HG03103 (cell line): ENCODE data around the gene FAM216A.
"Not testable (repeated sequence)": the region's sequence is repeated elsewhere in the genome, so short reads cannot be mapped to it uniquely, and the experiment has no call there.

Source experiments
- ATAC-seq: cut with Tn5 transposase; IDR thresholded peaks from one replicate; pipeline ENCODE4 v1.9.1; 2021; ENCODE audit warnings: low read depth; ENCODE audit not compliant: unreplicated experiment

Gene FAM216A

DNA sequence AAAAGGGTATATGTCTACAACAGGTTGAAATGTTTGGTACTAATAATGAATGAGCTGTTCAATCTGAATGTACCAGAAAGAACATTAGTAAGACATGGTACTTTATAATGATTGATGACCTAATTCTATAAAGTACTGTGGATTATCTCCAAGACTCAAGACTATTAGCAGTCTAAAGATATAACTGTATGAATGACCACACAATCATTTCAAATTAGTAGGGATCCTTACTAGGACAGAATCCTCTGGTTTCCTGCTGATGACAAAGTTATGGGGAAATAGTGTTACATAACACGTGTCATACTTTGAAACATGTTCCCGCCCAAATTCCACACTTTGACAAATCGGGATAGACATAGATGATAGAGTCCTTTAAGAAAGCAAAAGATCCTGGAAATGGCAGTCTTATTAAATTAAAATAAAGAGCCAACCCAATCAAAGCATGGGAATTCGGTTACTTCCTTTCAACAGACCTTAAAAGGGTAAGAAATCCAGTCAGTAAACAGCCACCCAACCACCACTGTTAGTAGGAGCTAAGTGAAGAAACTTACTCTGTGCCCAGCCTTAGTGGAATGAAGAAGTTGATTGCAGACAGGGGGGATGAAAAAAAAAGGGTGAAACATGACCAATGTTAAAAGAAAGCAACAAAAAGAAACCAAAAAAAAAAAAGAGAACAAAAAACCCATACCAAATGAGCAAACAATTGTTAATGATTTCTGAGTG is 30.5 kb downstream of the FAM216A start:
- ATAC-seq = no peak

DNA sequence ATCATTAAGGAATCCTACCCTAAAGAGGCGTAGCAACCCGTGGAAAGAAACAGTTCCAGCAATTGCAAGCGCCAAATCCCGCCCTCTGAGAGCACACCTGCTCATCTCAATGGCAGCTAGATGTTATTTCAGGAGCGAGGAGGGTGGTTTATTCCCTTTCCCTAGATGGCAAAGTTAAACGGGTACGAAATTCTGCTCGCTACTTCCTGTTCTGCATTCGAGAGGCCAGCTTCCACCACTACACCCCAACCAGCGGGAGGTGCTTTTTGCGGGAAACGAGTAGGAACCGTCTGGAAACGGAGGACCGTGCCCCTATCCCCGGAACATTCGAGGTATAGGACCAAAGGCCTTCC is 32.7 kb downstream of the FAM216A start:
- peak; percentile 7 for ATAC-seq

DNA sequence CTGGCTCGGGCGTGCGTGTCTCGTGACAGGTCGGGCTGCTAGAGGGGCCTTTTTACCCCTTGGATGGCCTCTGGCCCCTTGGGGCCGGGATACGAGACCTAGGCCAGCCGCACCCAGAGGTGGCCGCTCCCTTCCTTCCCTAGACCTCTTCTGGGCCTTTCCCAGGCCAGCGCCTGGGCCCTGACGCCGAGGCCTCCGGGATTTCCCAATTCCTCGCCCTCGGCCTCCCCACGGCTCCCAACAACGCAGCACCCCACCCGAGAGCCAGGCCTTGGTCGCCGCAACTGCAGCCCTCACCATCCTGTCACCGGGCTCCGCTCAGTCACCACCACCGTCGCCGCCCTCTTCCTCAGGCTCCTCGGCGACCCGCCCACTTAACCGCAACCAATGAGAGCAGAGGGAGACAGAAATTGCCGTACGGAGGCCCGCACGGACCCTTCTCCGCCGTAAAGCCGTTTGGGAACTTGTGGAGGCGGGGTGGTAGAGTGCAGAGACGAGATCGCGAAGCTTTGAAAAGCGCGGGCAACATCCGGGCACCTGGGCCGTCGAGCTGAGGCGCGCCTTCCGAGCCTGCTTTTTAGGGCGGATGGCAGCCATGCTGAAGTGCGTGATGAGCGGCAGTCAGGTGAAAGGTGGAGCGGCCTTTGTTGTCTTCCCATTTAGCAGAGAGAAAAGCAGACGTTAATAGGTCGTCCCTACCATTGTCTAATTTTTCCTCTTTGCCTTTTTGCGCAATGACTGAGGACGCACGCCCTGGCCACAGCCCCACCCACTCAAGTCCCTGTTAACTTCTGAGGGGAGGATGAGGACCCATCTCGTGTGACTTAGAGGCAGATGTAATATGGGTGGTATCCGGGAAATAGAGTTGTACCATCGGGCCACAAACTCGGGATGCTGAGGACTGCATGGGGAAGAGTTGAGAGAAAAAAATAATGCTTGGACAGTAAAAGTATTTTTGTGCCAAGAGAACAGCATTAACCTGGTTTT is 33.4 kb downstream of the FAM216A start, which contains the start of the genes RAD9B and VPS29:
TSS of gene RAD9B (plus strand) at position 580 of the 987 bp plus-strand sequence. CDS start at position 587, 7 bp downstream.
TSS of gene VPS29 (minus strand) at position 360 of the 987 bp plus-strand sequence. CDS start at position 300, 60 bp downstream.
- peak; percentile 92 for ATAC-seq

DNA sequence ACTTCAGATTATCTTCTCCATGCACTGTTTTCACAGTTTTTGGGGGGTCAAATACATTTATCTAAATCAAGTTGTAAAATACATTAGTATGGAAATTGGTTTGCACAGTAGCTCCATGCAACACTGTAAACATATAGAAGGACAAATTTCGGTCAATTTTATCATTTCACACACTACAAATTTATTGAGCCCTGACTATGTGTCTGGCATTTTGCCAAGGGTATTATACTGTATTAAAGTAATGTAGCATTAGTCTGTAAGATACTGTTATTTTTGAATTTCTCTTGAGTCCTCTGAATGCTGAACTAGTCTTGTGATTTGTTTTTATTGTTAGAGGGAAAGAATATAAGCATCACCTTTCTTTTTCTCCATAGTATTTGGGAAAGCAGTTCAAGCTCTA is 34.8 kb downstream of the FAM216A start:
- ATAC-seq = no peak

DNA sequence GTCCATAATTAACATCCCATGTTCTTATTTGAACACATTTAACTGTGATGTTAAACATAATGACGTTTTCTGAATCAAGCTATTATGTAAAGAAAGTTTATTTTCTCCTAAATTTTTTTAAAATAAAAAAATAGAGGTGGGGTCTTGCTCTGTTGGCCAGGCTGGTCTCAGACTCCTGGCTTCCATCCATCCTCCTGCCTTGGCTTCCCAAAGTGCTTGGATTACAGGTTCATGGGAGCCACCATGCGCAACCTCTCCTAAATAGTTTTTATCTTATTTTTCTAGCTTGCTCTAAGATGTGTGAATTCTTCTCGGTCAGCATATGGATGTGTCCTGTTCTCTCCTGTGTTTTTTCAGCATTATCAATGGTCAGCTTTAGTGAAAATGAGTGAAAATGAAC is 36.7 kb downstream of the FAM216A start:
- ATAC-seq = no peak

DNA sequence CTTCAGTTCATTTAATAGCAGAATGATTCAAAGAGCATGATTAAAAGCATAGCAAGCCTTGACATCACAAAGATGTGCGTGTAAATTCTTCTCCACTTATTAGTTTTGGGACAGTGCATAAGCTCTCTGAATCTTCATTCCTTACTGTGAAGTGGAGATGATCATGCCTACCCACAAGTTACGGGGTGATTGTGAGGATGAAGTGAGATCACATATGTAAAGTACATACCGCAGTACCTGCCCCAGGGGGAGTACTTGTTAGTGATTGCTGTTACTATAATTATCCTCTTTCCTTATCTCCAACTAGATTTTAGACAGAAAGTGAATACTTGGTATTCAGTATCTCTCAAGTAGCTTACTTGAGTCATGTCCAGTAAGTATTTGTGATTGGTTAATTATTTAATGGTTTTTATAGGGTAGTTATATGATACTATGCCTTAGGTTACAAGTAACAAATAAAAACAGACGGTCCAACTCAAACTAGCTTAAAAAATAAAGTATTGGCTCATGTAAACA is 39.5 kb downstream of the FAM216A start:
- ATAC-seq = no peak

DNA sequence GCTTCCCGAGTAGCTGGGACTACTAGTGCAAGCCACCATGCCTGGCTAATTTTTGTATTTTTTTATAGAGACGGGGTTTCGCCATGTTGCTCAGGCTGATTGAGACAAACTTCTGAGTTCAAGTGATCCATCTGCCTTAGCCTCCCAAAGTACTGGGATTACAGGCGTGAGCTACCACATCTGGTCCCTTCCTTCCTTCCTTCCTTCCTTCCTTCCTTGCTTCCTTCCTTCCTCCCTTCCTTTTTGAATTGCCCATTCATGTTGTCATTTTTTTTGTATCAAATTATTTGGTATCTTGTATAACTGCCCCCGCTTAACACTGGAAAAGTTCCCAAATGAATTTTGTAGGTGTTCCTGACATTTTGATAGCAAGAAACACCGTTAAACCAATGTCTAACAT is 45.2 kb downstream of the FAM216A start:
- no peak for ATAC-seq

DNA sequence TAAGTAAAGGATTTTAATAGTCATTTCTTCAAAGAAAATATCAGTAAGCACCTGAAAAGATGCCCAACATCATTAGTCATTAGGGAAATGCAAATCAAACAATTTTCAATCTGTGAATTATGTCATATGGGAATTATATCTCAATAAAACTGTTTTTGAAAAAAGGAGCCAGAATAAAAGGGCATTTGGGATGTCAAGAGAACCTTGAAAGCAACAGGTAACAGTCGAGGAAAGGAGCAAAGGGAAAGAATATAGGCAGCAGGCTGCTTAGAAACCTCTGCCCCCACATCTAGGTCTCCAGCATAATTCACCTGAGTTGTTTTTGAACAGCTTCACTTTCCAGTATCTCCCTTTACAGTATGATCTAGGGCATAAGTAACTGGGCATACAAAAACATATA is 45.7 kb downstream of the FAM216A start:
- ATAC-seq = no peak

DNA sequence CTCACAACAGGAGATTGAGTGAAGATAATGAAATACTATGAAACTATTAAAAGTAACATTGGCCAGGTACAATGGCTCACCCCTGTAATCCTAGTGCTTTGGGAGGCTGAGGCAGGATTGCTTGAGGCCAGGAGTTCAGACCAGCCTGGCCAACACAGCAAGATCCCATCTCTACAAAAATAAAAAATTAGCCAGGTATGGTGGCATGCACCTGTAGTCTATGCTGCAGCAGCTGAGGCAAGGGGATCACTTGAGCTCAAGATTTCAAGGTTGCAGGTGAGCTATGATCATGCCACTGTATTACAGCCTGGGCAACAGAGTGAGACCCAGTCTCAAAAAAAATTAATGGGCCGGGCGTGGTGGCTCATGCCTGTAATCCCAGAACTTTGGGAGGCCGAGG is 48.4 kb downstream of the FAM216A start:
- ATAC-seq = no peak

DNA sequence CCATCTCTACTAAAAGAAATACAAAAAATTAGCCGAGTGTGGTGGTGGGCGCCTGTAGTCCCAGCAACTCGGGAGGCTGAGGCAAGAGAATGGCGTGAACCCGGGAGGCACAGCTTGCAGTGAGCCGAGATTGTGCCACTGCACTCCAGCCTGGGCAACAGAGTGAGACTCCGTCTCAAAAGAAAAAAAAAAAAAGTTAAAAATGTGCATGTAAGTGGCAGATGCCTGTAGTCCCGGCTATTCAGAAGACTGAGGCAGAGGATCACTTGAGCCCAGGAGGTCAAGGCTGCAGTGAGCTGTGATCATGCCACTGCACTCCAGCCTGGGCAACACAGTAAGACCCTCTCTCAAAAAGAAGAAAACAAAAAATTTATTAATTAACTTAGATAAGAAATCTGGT is 49.4 kb downstream of the FAM216A start:
- not testable (repeated sequence) for ATAC-seq

DNA sequence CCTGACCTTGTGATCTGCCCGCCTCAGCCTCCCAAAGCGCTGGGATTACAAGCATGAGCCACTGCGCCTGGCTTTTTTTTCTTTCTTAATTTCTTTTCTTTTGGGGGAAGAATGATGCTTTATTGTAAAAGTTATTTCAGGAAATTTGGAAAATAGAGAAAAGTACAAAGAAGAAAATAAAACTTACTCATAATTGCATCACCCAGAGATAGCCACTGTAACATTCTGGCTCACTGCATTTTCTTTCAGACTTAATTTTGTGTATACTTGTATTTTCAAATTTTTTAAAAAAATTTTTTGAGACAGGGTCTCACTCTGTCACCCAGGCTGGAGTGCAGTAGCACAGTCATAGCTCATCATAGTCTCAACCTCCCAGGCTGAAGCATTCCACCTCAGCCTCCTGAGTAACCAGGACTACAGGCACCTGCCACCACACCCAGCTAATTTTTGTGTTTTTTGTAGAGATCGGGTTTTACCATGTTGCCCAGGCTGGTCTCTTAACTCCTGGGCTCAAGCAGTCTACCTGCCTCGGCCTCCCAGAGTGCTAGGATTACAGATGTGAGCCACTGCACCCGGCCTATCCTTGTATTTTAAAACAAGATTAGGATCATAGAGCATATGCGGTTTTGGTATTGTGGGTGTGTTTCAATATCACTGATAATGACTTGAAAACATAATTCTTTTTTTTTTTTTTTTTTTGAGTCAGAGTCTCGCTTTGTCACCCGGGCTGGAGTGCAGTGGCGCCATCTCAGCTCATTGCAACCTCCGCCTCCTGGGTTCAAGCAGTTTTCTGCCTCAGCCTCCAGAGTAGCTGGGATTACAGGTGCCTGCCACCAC is 52.4 kb downstream of the FAM216A start:
- not testable (repeated sequence) for ATAC-seq

DNA sequence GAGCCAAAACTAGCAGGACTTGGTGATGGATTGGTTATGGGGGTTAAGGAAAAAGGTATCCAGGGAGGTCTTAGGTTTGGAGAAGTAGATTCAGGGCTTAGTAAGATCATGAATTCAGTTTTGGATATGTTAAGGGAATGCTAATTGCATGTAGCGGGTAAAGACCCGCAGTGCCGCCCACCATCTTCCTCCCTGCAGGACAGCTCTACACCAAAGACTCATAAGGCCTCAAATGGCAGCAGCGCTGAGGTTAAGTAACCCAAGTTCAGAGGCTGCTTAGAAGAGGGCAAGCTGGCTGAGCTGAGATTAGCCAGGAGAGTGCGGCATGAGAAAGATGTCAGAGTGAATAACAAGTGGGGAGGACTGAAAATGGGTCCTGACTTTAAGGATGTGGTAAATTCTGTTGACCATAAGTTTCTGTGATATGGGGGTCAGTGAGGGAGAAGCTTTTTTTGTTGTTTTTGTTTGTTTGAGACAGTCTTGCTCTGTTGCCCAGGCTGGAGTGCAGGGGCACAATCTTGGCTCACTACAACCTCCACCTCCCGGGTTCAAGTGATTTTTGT is 59.7 kb downstream of the FAM216A start:
- no peak for ATAC-seq

DNA sequence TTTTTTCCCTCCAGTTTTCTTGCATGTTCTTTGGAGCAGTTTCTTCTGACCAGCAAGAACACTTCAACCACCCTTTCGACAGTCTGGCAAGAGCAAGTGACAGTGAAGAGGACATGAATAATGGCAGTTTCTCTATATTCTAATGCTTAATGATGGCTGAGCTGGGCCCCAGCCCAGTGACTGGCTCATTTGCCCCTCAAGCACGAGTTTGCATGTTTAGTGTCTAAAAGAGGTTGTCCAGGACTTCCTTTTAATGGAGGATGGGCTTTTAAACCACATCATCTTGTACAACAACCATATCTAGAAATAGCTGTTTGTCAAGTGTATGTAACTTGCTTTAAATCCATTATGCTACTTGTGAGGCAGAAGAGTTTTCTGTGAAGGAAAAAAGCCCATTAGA is 61.9 kb downstream of the FAM216A start:
- ATAC-seq = no peak

DNA sequence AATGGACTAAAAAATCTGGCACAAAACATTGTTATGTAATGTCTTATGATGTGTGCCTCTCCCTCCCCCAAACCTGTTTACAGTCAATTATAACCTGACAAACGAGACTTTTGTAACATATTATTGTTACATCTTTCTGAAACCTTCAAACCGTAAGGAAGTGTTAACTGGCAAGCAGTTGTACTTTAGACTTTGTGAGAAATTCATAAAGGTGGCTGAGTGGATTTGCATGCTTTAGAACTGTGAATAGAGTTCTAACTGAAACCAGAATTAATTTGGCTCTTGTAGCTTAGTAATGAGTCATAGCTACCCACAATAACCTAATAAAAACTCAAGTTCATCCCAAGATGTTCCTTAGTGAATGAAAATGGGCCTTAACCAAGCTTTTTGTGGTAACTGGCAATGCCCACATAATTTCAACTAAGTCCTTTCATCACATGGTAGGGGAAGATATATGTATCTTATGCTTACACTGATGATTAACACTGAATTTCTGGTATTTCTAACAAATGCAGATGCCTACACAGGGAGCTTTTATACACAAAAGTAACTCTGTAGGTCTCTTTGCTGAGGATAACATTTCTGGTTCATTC is 63.2 kb downstream of the FAM216A start:
- ATAC-seq = no peak

DNA sequence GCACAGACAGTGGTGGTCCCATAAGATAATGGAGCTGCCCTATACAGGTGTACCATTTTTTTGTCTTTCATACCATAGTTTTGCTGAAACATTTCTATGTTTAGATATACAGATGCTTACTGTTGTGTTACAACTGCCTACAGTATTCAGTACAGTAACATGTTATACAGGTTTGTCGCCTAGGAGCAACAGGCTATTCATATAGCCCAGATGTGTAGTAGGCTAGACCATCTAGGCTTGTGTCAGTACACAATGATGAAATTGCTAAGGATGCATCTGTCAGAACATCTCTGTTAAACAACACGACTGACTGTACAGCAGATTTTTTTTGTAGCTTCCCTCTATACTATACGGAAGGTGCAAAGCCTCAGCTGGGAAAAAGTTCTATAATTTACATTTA is 64.0 kb downstream of the FAM216A start:
- no peak for ATAC-seq

DNA sequence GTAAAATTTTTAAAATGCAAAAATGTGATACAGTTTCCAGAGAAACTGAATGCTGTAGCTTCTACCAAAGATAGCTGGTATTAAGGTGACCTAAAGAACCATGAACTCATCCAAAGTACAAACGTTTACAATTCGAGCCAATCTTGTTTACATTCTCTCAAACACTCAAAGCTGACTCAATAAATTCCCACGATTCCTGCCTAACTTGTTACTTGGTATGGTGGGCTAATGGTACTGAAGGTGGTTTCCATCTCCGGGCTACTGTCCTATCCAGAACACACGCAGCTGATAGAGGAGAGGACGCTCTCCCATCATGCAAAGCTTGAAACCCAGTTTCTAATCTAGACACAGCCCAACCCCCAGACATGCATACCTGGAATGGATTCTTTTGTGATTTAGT is 65.0 kb downstream of the FAM216A start:
- no peak for ATAC-seq

DNA sequence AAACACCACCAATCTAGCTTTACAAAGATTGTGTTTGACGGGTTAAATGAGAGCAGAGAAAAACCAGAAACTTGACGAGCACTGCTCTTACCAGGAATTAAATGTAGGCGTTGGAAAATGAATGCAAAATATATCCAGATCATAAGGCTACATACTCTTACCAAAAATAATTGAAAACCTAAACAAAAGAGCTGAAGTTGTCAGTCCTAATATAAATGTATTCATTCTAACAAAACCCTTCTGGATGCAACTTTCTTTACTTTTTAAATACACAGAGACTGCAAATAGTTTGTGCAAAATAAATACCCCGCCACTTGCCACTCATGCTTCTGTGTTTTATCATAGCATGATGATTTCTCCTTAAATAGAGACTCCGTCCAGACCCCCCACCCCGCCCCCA is 66.2 kb downstream of the FAM216A start:
- no peak for ATAC-seq

DNA sequence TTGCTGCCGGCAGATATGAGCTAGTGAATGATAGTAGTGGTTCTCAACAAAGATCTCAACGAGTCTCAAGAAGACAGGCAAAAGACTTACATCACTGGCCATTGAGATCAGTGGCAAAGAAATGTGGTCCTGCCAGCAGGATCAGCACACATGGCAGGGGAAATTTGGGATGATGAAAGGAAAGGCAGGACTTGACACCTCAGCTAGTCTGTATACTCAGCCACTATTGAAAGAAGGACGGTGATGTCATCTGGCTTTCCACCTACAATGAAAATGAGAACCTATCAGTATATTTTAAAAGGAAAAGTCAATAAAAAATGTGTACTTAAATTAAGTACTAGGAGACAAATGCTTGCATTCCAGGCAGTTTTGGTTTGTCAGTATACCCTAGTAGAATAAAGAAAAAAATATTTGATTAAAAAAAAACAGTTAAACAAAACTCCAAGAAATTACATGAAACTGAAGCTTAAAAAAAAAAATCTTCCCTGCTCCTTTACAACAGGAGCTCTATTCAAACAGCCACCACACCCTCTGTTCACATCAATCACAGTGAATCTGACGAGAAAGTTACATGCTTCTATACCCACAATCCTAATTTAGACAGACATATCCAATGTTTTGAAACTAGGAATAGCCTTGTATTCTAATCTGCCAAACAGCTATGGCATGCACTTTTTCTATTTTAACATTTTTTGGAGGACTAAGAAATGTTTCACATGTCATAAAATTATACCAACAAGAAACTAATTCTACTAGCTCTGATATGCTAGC is 68.4 kb downstream of the FAM216A start:
- ATAC-seq = no peak
